ENCODE results near the gene TSPAN31. TPM values are rescaled to one million over a fixed set of nuclear protein-coding genes. Genes with fewer than 3 reads are reported as not detected.
A peak's percentile ranks its signal among the peaks of the same experiment; 100 is the strongest.

Gene TSPAN31
- total RNA-seq, 1 experiment from 2014 or later = 20.3 TPM

DNA sequence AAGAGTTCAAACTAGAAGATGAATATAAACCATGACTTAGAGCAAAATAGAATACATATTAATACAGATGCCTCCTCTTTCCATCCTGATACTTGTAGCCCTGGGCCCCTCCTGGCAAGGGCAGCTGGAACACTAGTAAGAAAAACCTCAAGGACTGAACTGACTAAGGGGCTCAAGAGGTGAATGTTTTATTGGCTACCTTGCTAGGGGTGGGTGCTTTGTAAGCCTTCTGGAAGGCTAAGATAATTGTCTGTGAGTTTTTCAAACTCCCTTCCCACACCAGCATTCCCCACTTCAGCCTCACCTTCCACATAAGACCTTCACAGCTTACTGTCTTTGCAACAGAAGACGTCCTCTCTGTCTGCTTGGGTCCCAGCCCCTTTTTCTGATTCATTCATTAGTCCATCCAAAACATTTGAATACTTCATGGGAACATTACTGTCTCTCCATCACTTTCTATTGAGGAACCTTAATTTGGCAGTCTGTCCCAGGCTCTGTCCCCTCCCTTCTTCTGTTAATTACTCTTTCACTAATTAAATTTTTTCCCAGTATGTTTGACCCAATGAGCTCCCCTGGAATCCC is 9.0 kb downstream of the TSPAN31 start:
- BruUV-seq (replicated peaks) = no TSS peak
- POLR2A ChIA-PET (ENCODE audit: unreplicated experiment) = interaction anchor here (0.6 kb wide), 1 partner anchor 50 kb away, joined by 3 read pairs; no protein-coding TSS in a partner anchor
- peak overlapping the region; percentile 92 for H3K4me2 ChIP-seq (ENCODE audit: low read length)

DNA sequence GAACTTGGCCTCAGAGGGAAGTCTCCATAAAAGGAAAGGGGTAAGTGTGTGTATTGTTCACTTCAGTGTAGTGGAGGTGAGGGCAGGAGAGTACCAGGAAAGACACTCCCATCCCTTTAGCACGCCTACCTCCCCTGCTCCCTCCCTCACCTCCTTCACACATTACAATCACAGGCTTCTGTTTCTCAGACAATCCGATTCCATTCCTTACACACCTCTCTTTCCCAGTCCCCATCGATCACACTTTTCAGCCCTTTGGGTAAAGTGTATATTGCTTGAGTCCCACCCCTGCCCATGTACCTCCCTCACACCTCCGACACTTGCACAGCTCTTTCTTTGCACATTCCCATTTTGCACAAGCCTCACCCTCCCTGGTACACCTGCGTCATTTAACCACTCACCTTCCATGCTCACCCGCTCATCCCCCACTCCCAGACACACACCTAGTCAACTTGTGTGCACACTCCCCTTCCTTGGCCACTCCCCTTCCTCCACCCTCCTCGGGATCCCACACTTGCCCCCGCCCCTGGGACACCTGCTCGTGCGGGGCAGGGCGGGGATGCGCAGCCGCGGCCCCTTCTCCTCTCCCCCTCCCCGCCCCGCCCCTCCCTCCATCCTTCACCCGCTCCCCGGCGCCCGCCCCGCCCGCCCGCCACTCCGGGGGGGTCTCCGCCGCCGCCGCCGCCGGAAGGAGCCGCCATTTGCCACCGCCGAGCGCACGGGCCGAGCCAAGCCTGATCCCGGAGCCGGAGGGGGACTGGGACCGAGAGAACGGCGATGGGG is 9.8 kb downstream of the TSPAN31 start, which contains the start of gene MARCHF9:
TSS of gene MARCHF9 (plus strand) at position 693 of the 783 bp plus-strand sequence. CDS start 426 bp downstream, outside the sequence.
- H3F3A ChIP-seq (ENCODE audit: low read length, unreplicated experiment) = no peaks in the 10 kb centered on the region
- peaks cover 11% of the 10 kb centered on the region; the same call in 1 of the 2 replicates for H3K36me3 ChIP-seq (ENCODE audit: low read depth, low read length)
- ChIA-PET POLR2A (ENCODE audit: unreplicated experiment) (interaction anchor here (0.5 to 0.6 kb wide), 2 partner anchors 31 to 49 kb away, joined by 3 read pairs; no protein-coding TSS in a partner anchor), CTCF (no interaction called here)
- no TSS peak for BruUV-seq (replicated peaks)
- H3K79me2 ChIP-seq (ENCODE audit: low read length) = peaks cover 29% of the 10 kb centered on the region
- H3K27ac ChIP-seq (ENCODE audit: low read length) = no peak within 1 kb of the TSS
- TF ChIP-seq EZH2 (IDR thresholded peaks at IDR 0.05; ENCODE audit: low read length, unreplicated experiment) (no peak), EZH2phosphoT487 (IDR thresholded peaks at IDR 0.05; ENCODE audit: borderline replicate concordance, low read length) (no peak)
- TF ChIP-seq, protein P1, sequence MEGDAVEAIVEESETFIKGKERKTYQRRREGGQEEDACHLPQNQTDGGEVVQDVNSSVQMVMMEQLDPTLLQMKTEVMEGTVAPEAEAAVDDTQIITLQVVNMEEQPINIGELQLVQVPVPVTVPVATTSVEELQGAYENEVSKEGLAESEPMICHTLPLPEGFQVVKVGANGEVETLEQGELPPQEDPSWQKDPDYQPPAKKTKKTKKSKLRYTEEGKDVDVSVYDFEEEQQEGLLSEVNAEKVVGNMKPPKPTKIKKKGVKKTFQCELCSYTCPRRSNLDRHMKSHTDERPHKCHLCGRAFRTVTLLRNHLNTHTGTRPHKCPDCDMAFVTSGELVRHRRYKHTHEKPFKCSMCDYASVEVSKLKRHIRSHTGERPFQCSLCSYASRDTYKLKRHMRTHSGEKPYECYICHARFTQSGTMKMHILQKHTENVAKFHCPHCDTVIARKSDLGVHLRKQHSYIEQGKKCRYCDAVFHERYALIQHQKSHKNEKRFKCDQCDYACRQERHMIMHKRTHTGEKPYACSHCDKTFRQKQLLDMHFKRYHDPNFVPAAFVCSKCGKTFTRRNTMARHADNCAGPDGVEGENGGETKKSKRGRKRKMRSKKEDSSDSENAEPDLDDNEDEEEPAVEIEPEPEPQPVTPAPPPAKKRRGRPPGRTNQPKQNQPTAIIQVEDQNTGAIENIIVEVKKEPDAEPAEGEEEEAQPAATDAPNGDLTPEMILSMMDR (conservative IDR thresholded peaks at IDR 0.05; ENCODE audit: low read depth, low read length) = no peak
- H3K4me1 ChIP-seq (ENCODE audit: insufficient read depth, low read length) = peaks cover 31% of the 10 kb centered on the region
- ATAC-seq (peak; percentile 54), DNase-seq (peak; percentile 86)
- no peaks in the 10 kb centered on the region for H3K9me2 ChIP-seq (replicated peaks; ENCODE audit: low read length)
- intact Hi-C loops (cut with micrococcal nuclease) = no loop called here
- H3K9me3 ChIP-seq (ENCODE audit: low read length) = no peaks in the 10 kb centered on the region
- peak within 1 kb of the TSS; percentile 42 for H3K9ac ChIP-seq (ENCODE audit: low read length)
- peak within 1 kb of the TSS; percentile 90 for H2AFZ ChIP-seq (ENCODE audit: low read length)
- H4K20me1 ChIP-seq (ENCODE audit: low read length) = no peaks in the 10 kb centered on the region
- no peaks in the 10 kb centered on the region for H3K27me3 ChIP-seq (ENCODE audit: low read length)
- H3K4me3 ChIP-seq (ENCODE audit: low read length) = peak within 1 kb of the TSS; percentile 75
- peak within 1 kb of the TSS; percentile 92 for H3K4me2 ChIP-seq (ENCODE audit: low read length)

More for the DNA sequence above, 9.0 kb downstream of the TSPAN31 start:
- H2AFZ ChIP-seq (ENCODE audit: low read length) = peak overlapping the region; percentile 90; the same call in 1 of the 2 replicates
- DNase-seq (no peak), ATAC-seq (no peak)
- H3K9me3 ChIP-seq (ENCODE audit: low read length) = no peaks in the 10 kb centered on the region
- peak overlapping the region; percentile 75; the same call in 1 of the 2 replicates for H3K4me3 ChIP-seq (ENCODE audit: low read length)
- no peaks in the 10 kb centered on the region for H3F3A ChIP-seq (ENCODE audit: low read length, unreplicated experiment)
- no peak overlapping the region for H3K27ac ChIP-seq (ENCODE audit: low read length)
- H3K9ac ChIP-seq (ENCODE audit: low read length) = no peak overlapping the region
- H3K36me3 ChIP-seq (ENCODE audit: low read depth, low read length) = peaks cover 19% of the 10 kb centered on the region
- no peaks in the 10 kb centered on the region for H4K20me1 ChIP-seq (ENCODE audit: low read length)
- H3K9me2 ChIP-seq (replicated peaks; ENCODE audit: low read length) = no peaks in the 10 kb centered on the region
- intact Hi-C loops (cut with micrococcal nuclease) = no loop called here
- peaks cover 34% of the 10 kb centered on the region for H3K79me2 ChIP-seq (ENCODE audit: low read length)
- H3K4me1 ChIP-seq (ENCODE audit: insufficient read depth, low read length) = peaks cover 31% of the 10 kb centered on the region
- CTCF ChIA-PET = no interaction called here
- no peaks in the 10 kb centered on the region for H3K27me3 ChIP-seq (ENCODE audit: low read length)
- TF ChIP-seq, protein P1 (conservative IDR thresholded peaks at IDR 0.05; ENCODE audit: low read depth, low read length) = no peak
- TF ChIP-seq EZH2 (IDR thresholded peaks at IDR 0.05; ENCODE audit: low read length, unreplicated experiment) (no peak), EZH2phosphoT487 (IDR thresholded peaks at IDR 0.05; ENCODE audit: borderline replicate concordance, low read length) (no peak)

All from PC-3 (cell line).